HEK293 (cell line): ENCODE data around the gene BTRC.

Experiments used
- BCL11A ChIP-seq: fragments of 450-650 bp; formaldehyde crosslinking; IDR thresholded peaks from 2 replicates; pipeline ENCODE4 v1.5.1; 2016; ENCODE audit warnings: low read depth, missing biosample characterization, missing genetic modification characterization
- YY2 ChIP-seq: fragments of 450-650 bp; formaldehyde crosslinking; IDR thresholded peaks from 2 replicates; pipeline ENCODE4 v1.5.1; 2016; ENCODE audit warnings: missing biosample characterization, missing genetic modification characterization
- ZNF114 ChIP-seq: fragments of 450-650 bp; formaldehyde crosslinking; IDR thresholded peaks from 2 replicates; pipeline ENCODE4 v1.5.0; 2017; ENCODE audit warnings: missing biosample characterization, missing genetic modification characterization
- ZNF121 ChIP-seq: fragments of 450-650 bp; formaldehyde crosslinking; IDR thresholded peaks from 2 replicates; pipeline ENCODE4 v1.5.1; 2016; ENCODE audit warnings: missing biosample characterization, missing genetic modification characterization
- ZNF292 ChIP-seq: fragments of 450-650 bp; formaldehyde crosslinking; IDR thresholded peaks from 2 replicates; pipeline ENCODE4 v1.5.1; 2016; ENCODE audit warnings: low read depth, missing biosample characterization, missing genetic modification characterization, borderline replicate concordance
- ZNF335 ChIP-seq: fragments of 450-650 bp; formaldehyde crosslinking; conservative IDR thresholded peaks from 2 replicates; pipeline ENCODE4 v1.5.1; 2016; ENCODE audit warnings: missing biosample characterization, missing genetic modification characterization
- ZNF423 ChIP-seq: fragments of 450-650 bp; formaldehyde crosslinking; IDR thresholded peaks from 2 replicates; pipeline ENCODE4 v1.5.1; 2016; ENCODE audit warnings: missing biosample characterization, missing genetic modification characterization
- ZNF514 ChIP-seq: fragments of 450-650 bp; formaldehyde crosslinking; IDR thresholded peaks from 2 replicates; pipeline ENCODE4 v1.5.1; 2016; ENCODE audit warnings: missing biosample characterization, missing genetic modification characterization
- ZNF558 ChIP-seq: fragments of 450-650 bp; formaldehyde crosslinking; IDR thresholded peaks from 2 replicates; pipeline ENCODE4 v1.5.1; 2016; ENCODE audit warnings: missing biosample characterization, missing genetic modification characterization
- ZNF658 ChIP-seq: fragments of 450-650 bp; formaldehyde crosslinking; IDR thresholded peaks from 2 replicates; pipeline ENCODE4; 2016; ENCODE audit warnings: missing biosample characterization, missing genetic modification characterization
- ZNF785 ChIP-seq: fragments of 450-650 bp; formaldehyde crosslinking; IDR thresholded peaks from 2 replicates; pipeline ENCODE4 v1.5.1; 2016; ENCODE audit warnings: missing biosample characterization, missing genetic modification characterization
- ZSCAN18 ChIP-seq: fragments of 450-650 bp; formaldehyde crosslinking; IDR thresholded peaks from 2 replicates; pipeline ENCODE4 v1.5.1; 2016; ENCODE audit warnings: missing biosample characterization, missing genetic modification characterization
- TF ChIP-seq, protein P1 (sequence below): fragments of 450-650 bp; formaldehyde crosslinking; IDR thresholded peaks from 2 replicates; pipeline ENCODE4 v1.5.1; 2016; ENCODE audit warnings: missing biosample characterization, missing genetic modification characterization
- TF ChIP-seq, protein P2 (sequence below): fragments of 450-650 bp; formaldehyde crosslinking; IDR thresholded peaks from 2 replicates; pipeline ENCODE4 v1.5.1; 2016; ENCODE audit warnings: missing biosample characterization, missing genetic modification characterization

DNA sequence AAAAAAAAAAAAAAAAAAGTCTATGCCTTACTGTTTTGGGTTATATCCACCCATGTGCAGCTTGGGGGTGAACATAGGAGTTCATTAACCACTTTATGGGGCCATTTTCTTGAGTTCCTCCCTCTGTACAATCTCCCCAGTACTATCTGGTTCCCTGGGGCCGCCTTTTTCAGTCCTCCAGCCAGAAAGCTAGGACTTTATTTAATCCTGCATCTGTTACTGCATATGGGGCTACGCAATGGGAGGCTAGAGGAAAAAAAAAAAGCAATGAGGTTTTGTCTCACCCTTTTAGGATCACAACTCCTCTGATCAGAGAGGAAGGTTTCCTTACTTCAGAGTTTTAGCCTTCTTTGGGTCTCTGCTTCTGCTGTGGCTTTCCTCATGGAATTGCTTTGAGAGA is 51.0 kb downstream of the BTRC start:
- TF ChIP-seq ZNF335 (tag by site-specific recombination) (no peak), ZNF658 (tag by site-specific recombination) (no peak), BCL11A (no peak), ZNF423 (no peak), ZSCAN18 (tag by site-specific recombination) (no peak), ZNF121 (no peak), ZNF785 (tag by site-specific recombination) (no peak), ZNF558 (tag by site-specific recombination) (no peak), YY2 (tag by site-specific recombination) (no peak), ZNF292 (tag by site-specific recombination) (no peak), ZNF114 (tag by site-specific recombination) (no peak), ZNF514 (tag by site-specific recombination) (no peak)
- TF ChIP-seq, protein P1, sequence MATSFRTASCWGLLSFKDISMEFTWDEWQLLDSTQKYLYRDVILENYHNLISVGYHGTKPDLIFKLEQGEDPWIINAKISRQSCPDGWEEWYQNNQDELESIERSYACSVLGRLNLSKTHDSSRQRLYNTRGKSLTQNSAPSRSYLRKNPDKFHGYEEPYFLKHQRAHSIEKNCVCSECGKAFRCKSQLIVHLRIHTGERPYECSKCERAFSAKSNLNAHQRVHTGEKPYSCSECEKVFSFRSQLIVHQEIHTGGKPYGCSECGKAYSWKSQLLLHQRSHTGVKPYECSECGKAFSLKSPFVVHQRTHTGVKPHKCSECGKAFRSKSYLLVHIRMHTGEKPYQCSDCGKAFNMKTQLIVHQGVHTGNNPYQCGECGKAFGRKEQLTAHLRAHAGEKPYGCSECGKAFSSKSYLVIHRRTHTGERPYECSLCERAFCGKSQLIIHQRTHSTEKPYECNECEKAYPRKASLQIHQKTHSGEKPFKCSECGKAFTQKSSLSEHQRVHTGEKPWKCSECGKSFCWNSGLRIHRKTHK (tag by site-specific recombination) = no peak
- TF ChIP-seq, protein P2, sequence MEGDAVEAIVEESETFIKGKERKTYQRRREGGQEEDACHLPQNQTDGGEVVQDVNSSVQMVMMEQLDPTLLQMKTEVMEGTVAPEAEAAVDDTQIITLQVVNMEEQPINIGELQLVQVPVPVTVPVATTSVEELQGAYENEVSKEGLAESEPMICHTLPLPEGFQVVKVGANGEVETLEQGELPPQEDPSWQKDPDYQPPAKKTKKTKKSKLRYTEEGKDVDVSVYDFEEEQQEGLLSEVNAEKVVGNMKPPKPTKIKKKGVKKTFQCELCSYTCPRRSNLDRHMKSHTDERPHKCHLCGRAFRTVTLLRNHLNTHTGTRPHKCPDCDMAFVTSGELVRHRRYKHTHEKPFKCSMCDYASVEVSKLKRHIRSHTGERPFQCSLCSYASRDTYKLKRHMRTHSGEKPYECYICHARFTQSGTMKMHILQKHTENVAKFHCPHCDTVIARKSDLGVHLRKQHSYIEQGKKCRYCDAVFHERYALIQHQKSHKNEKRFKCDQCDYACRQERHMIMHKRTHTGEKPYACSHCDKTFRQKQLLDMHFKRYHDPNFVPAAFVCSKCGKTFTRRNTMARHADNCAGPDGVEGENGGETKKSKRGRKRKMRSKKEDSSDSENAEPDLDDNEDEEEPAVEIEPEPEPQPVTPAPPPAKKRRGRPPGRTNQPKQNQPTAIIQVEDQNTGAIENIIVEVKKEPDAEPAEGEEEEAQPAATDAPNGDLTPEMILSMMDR (tag by site-specific recombination) = no peak
